Measurements from ENCODE around the gene SKAP2. TPM values are rescaled to one million over a fixed set of nuclear protein-coding genes. Genes with fewer than 3 reads are reported as not detected.

The SKAP2 gene
- polyA plus RNA-seq, 1 donor from 2014 or later, result 3.6 TPM

- no peak overlapping the region for H3K27ac ChIP-seq (ENCODE audit: low read length)
- H3F3A ChIP-seq (ENCODE audit: insufficient read depth, low read length, poor library complexity, severe bottlenecking), result no peaks in the 10 kb centered on the region
- no peaks in the 10 kb centered on the region for H3K9me3 ChIP-seq (ENCODE audit: low read length)
- H3K9ac ChIP-seq (ENCODE audit: low read length), result no peak overlapping the region
- H3K4me2 ChIP-seq (ENCODE audit: low read length), result no peak overlapping the region
- no peaks in the 10 kb centered on the region for H3K9me2 ChIP-seq (ENCODE audit: insufficient read depth, low read length)
- no peaks in the 10 kb centered on the region for H3K36me3 ChIP-seq (ENCODE audit: insufficient read depth, low read length)
- TF ChIP-seq CTCF (IDR thresholded peaks at IDR 0.05; ENCODE audit: poor library complexity, severe bottlenecking) (no peak), TAF1 (IDR thresholded peaks at IDR 0.05; ENCODE audit: low read depth) (no peak), EP300 (conservative IDR thresholded peaks at IDR 0.05; ENCODE audit: poor library complexity, severe bottlenecking) (no peak), RAD21 (conservative IDR thresholded peaks at IDR 0.05) (no peak), POLR2AphosphoS5 (IDR thresholded peaks at IDR 0.05) (no peak), MXI1 (conservative IDR thresholded peaks at IDR 0.05; ENCODE audit: poor library complexity, severe bottlenecking) (no peak)
- TF ChIP-seq, protein P1, sequence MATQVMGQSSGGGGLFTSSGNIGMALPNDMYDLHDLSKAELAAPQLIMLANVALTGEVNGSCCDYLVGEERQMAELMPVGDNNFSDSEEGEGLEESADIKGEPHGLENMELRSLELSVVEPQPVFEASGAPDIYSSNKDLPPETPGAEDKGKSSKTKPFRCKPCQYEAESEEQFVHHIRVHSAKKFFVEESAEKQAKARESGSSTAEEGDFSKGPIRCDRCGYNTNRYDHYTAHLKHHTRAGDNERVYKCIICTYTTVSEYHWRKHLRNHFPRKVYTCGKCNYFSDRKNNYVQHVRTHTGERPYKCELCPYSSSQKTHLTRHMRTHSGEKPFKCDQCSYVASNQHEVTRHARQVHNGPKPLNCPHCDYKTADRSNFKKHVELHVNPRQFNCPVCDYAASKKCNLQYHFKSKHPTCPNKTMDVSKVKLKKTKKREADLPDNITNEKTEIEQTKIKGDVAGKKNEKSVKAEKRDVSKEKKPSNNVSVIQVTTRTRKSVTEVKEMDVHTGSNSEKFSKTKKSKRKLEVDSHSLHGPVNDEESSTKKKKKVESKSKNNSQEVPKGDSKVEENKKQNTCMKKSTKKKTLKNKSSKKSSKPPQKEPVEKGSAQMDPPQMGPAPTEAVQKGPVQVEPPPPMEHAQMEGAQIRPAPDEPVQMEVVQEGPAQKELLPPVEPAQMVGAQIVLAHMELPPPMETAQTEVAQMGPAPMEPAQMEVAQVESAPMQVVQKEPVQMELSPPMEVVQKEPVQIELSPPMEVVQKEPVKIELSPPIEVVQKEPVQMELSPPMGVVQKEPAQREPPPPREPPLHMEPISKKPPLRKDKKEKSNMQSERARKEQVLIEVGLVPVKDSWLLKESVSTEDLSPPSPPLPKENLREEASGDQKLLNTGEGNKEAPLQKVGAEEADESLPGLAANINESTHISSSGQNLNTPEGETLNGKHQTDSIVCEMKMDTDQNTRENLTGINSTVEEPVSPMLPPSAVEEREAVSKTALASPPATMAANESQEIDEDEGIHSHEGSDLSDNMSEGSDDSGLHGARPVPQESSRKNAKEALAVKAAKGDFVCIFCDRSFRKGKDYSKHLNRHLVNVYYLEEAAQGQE (IDR thresholded peaks at IDR 0.05; ENCODE audit: borderline replicate concordance), result no peak
- no peak overlapping the region for H3K4me3 ChIP-seq (ENCODE audit: low read length)
- no peak overlapping the region for H2AFZ ChIP-seq (ENCODE audit: low read depth, low read length)
- H3K27me3 ChIP-seq (ENCODE audit: insufficient read depth, low read depth, low read length), result no peaks in the 10 kb centered on the region
- H4K20me1 ChIP-seq (ENCODE audit: insufficient read depth), result no peaks in the 10 kb centered on the region
- no peaks in the 10 kb centered on the region for H3K79me2 ChIP-seq (replicated peaks; ENCODE audit: insufficient read depth, low read length)
These were observed 35.9 kb upstream of the SKAP2 start for GRCh38 chr7:26900251-26900650.

DNA sequence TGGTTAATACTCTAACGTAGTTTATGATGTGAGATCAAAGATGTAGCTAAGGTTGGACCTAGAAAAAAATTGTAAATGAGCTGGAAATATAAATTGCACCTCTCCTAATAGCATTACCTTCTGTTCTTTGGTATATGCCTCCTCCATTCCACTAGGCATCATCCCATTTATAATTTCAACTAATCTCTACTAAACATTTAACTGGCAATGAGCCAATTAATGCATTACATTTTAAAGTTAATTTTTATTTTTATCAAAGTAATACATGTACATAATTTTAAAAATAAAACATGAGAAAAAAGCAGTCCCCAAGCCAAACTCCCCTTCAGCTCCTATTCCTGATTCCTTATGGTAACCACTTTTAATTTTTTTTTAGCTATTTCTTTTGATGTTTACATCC lies 35.1 kb upstream of the SKAP2 start:
- TF ChIP-seq, protein P1 (IDR thresholded peaks at IDR 0.05; ENCODE audit: borderline replicate concordance), result no peak
- TF ChIP-seq EZH2 (IDR thresholded peaks at IDR 0.05; ENCODE audit: borderline replicate concordance, insufficient read depth, low read length, poor library complexity, severe bottlenecking) (no peak), EP300 (conservative IDR thresholded peaks at IDR 0.05; ENCODE audit: poor library complexity, severe bottlenecking) (no peak), SMC3 (conservative IDR thresholded peaks at IDR 0.05; ENCODE audit: poor library complexity) (no peak)
- Histone ChIP-seq H3K9me2 (ENCODE audit: insufficient read depth, low read length) (no peaks in the 10 kb centered on the region), H3K27ac (ENCODE audit: low read length) (no peak overlapping the region), H3K9ac (ENCODE audit: low read length) (no peak overlapping the region), H3K79me2 (replicated peaks; ENCODE audit: insufficient read depth, low read length) (no peaks in the 10 kb centered on the region), H3K4me2 (ENCODE audit: low read length) (no peak overlapping the region), H3K36me3 (ENCODE audit: insufficient read depth, low read length) (no peaks in the 10 kb centered on the region), H3K9me3 (ENCODE audit: low read length) (no peaks in the 10 kb centered on the region), H2AFZ (ENCODE audit: low read depth, low read length) (no peak overlapping the region), H3F3A (ENCODE audit: insufficient read depth, low read length, poor library complexity, severe bottlenecking) (no peaks in the 10 kb centered on the region), H4K20me1 (ENCODE audit: insufficient read depth) (no peaks in the 10 kb centered on the region), H3K4me3 (ENCODE audit: low read length) (no peak overlapping the region), H3K27me3 (ENCODE audit: insufficient read depth, low read depth, low read length) (no peaks in the 10 kb centered on the region)
